HL-60 (cell line): ENCODE data around the gene PGAM2.

Experiments used
- DNase-seq, 2 experiments: peaks; one replicate each; pipeline ENCODE4 v3.0.0-alpha.2; 2010 to 2020; ENCODE audit warnings: low read depth in 1 of 2, low spot score in 1 of 2
- H3K27ac ChIP-seq: fragments of 250-450 bp; sonication (Bioruptor Pico); replicated peaks from 2 replicates; pipeline ENCODE4 v1.5.1; 2020; ENCODE audit warnings: mild to moderate bottlenecking, moderate library complexity
- H3K27me3 ChIP-seq: fragments of 250-450 bp; sonication (Bioruptor Pico); 2 replicates; pipeline ENCODE4 v1.5.1; 2021; ENCODE audit warnings: mild to moderate bottlenecking, moderate library complexity; ENCODE audit not compliant: insufficient read depth, poor library complexity, severe bottlenecking
- H3K4me3 ChIP-seq: replicated peaks from 2 replicates; pipeline ENCODE4 v1.5.1; 2011; ENCODE audit warnings: mild to moderate bottlenecking, control low read depth, low read length; ENCODE audit not compliant: insufficient read depth
- CTCF ChIP-seq: IDR thresholded peaks from one replicate; pipeline ENCODE4 v1.5.1; 2011; ENCODE audit warnings: low read length, control low read depth, inconsistent platforms; ENCODE audit not compliant: insufficient read depth
- GABPA ChIP-seq: IDR thresholded peaks from 2 replicates; pipeline ENCODE4 v1.6.1; 2012; ENCODE audit warnings: low read depth
- POLR2AphosphoS5 ChIP-seq: IDR thresholded peaks from 2 replicates; pipeline ENCODE4 v1.6.1; 2012; ENCODE audit warnings: low read depth
- REST ChIP-seq: IDR thresholded peaks from 2 replicates; pipeline ENCODE4 v1.6.1; 2012; ENCODE audit warnings: low read depth; ENCODE audit not compliant: insufficient replicate concordance
- SPI1 ChIP-seq: IDR thresholded peaks from 2 replicates; pipeline ENCODE4 v1.6.1; 2012; ENCODE audit warnings: low read depth, mild to moderate bottlenecking, borderline replicate concordance

Gene PGAM2

GRCh38 chr7:44071726-44072363 is 6.5 kb upstream of the PGAM2 start:
- no peaks in the 10 kb centered on the region for H3K27me3 ChIP-seq
- TF ChIP-seq CTCF: no peak
- TF ChIP-seq REST: no peak
- TF ChIP-seq POLR2AphosphoS5: no peak
- TF ChIP-seq GABPA: no peak
- TF ChIP-seq SPI1: no peak
- no peak overlapping the region for H3K27ac ChIP-seq
- no peak overlapping the region for H3K4me3 ChIP-seq
- no peak for DNase-seq

- Histone ChIP-seq H3K4me3 (no peak overlapping the region), H3K27ac (no peak overlapping the region), H3K27me3 (no peaks in the 10 kb centered on the region)
- no peak for TF ChIP-seq SPI1
- TF ChIP-seq CTCF: no peak
- TF ChIP-seq REST: no peak
- no peak for TF ChIP-seq GABPA
- TF ChIP-seq POLR2AphosphoS5: no peak
- DNase-seq: no peak
Measured at GRCh38 chr7:44068054-44068453, 2.7 kb upstream of the PGAM2 start.

GRCh38 chr7:44067064-44067951 is 1.9 kb upstream of the PGAM2 start:
- H3K27me3 ChIP-seq: no peaks in the 10 kb centered on the region
- no peak overlapping the region for H3K4me3 ChIP-seq
- TF ChIP-seq SPI1 (no peak), POLR2AphosphoS5 (peak; percentile 14)
- DNase-seq: no peak
- no peak overlapping the region for H3K27ac ChIP-seq

- Histone ChIP-seq H3K27ac (no peak overlapping the region), H3K4me3 (no peak overlapping the region), H3K27me3 (no peaks in the 10 kb centered on the region)
- TF ChIP-seq GABPA (no peak), REST (no peak), POLR2AphosphoS5 (peak; percentile 80)
- DNase-seq: no peak
Measured at GRCh38 chr7:44066494-44067063, 1.2 kb upstream of the PGAM2 start.
